Esophagus squamous epithelium (tissue), 5 donors: ENCODE results near the gene TMEM255B. TPM values are rescaled to one million over a fixed set of nuclear protein-coding genes. Genes with fewer than 3 reads are reported as not detected.

Experiments
- DNase-seq: peaks from one replicate; lab custom pipeline; 2025; lab: John Stamatoyannopoulos, UW
- H3K27ac ChIP-seq, 4 donors: fragments of 200-600 bp; sonication (generic); one replicate each; pipeline ENCODE4 v1.5.1; 2016 to 2019; ENCODE audit warnings: mild to moderate bottlenecking in 1 of 4
- H3K27me3 ChIP-seq, 4 donors: fragments of 200-600 bp; sonication (generic); 1 replicate in 3 of 4; 2 replicates in 1 of 4; pipeline versions ENCODE4 v1.5.1 to v1.6.0; 2017 to 2021; ENCODE audit warnings: antibody characterized with exemption in 1 of 4
- H3K36me3 ChIP-seq, 3 donors: fragments of 200-600 bp; sonication (generic); one replicate each; pipeline ENCODE4 v1.5.1; 2016 to 2019
- H3K4me1 ChIP-seq, 3 donors: fragments of 200-600 bp; sonication (generic); one replicate each; pipeline ENCODE4 v1.5.1; 2017 to 2019
- H3K4me3 ChIP-seq, 4 donors: fragments of 200-600 bp; sonication (generic); 1 replicate in 3 of 4; 2 replicates in 1 of 4; pipeline ENCODE4 v1.5.1; 2016 to 2019; ENCODE audit warnings: mild to moderate bottlenecking in 2 of 4, moderate library complexity in 1 of 4
- H3K9me3 ChIP-seq, 3 donors: fragments of 200-600 bp; sonication (generic); one replicate each; pipeline ENCODE4 v1.5.1; 2016 to 2019
- CTCF ChIP-seq, 6 experiments: fragments of 450-650 bp in 4 of 6; fragments of 200-600 bp in 2 of 6; sonication (generic) in 2 of 6; IDR thresholded peaks; one replicate each; pipeline ENCODE4 v1.5.1; 2016 to 2019; ENCODE audit warnings: antibody characterized with exemption in 6 of 6, mild to moderate bottlenecking in 4 of 6, moderate library complexity in 4 of 6
- POLR2A ChIP-seq, 4 donors: fragments of 450-650 bp; IDR thresholded peaks; one replicate each; pipeline ENCODE4 v1.6.1; 2017; ENCODE audit warnings: antibody characterized with exemption in 4 of 4, mild to moderate bottlenecking in 4 of 4, moderate library complexity in 3 of 4
- WGBS, 2 donors: methylation state at CpG; one replicate each; pipeline ENCODE4 v1.1.5; 2018; 5-methylcytosine and 5-hydroxymethylcytosine counted together
- intact Hi-C: fragments of 100-400 bp; cut with DNase I; formaldehyde crosslinking; loops from one replicate; pipeline ENCODE4 v1.15.0; 2022
- total RNA-seq, 4 donors: library from RNA; depleted of rRNA; stranded (reverse); fragments of >200 nt; gene quantifications; one replicate each; pipeline ENCODE4 v1.1.0, GENCODE V29; 2016
- donor health status: DM: yes; HTN: yes; CAD: no.

The TMEM255B gene
- total RNA-seq, 4 donors from 2014 or later: 0.30 to 9.2 (median 3.2) TPM; not detected in 1

GRCh38 chr13:113762075-113762474, 3.0 kb downstream of the TMEM255B start:
- H3K36me3 ChIP-seq: no peaks in the 10 kb centered on the region
- H3K27me3 ChIP-seq: peaks cover 0 to 43% (median 0%) of the 10 kb centered on the region in 4 donors
- H3K4me1 ChIP-seq: peaks cover 4 to 26% (median 14%) of the 10 kb centered on the region in 3 donors
- no peak overlapping the region for H3K27ac ChIP-seq
- intact Hi-C loops: no loop called here
- DNase-seq: no peak
- H3K4me3 ChIP-seq: no peak overlapping the region
- WGBS, 2 donors: 71 to 81% methylated on average over 2 of the region's 2 CpGs
- no peaks in the 10 kb centered on the region for H3K9me3 ChIP-seq
- no peak for TF ChIP-seq POLR2A (IDR thresholded peaks at IDR 0.05)

- TF ChIP-seq POLR2A (IDR thresholded peaks at IDR 0.05) (no peak), CTCF (IDR thresholded peaks at IDR 0.05) (no peak)
- H3K4me3 ChIP-seq: no peak overlapping the region
- H3K4me1 ChIP-seq: peaks cover 4 to 26% (median 14%) of the 10 kb centered on the region in 3 donors
- H3K36me3 ChIP-seq: no peaks in the 10 kb centered on the region
- 76 to 79% methylated on average over 10 of the region's 11 CpGs for WGBS, 2 donors
- H3K27me3 ChIP-seq: peaks cover 0 to 43% (median 0%) of the 10 kb centered on the region in 4 donors
- intact Hi-C loops: no loop called here
- H3K9me3 ChIP-seq: no peaks in the 10 kb centered on the region
- DNase-seq: no peak
- H3K27ac ChIP-seq: no peak overlapping the region
Observed at GRCh38 chr13:113762538-113762937, 3.5 kb downstream of the TMEM255B start.

- Histone ChIP-seq H3K9me3 (no peaks in the 10 kb centered on the region), H3K4me1 (peaks cover 4 to 24% (median 11%) of the 10 kb centered on the region in 3 donors), H3K36me3 (no peaks in the 10 kb centered on the region), H3K27ac (no peak overlapping the region), H3K27me3 (peaks cover 0 to 43% (median 0%) of the 10 kb centered on the region in 4 donors), H3K4me3 (no peak overlapping the region)
- DNase-seq: no peak
- 79% methylated on average over 13 of the region's 13 CpGs for WGBS, 2 donors
- intact Hi-C loops: no loop called here
- TF ChIP-seq CTCF (IDR thresholded peaks at IDR 0.05): no peak
- TF ChIP-seq POLR2A (IDR thresholded peaks at IDR 0.05): no peak
Observed at GRCh38 chr13:113763254-113763653, 4.2 kb downstream of the TMEM255B start.

GRCh38 chr13:113763961-113764792, 5.2 kb downstream of the TMEM255B start:
- Histone ChIP-seq H3K27ac (no peak overlapping the region), H3K27me3 (peaks cover 0 to 41% (median 0%) of the 10 kb centered on the region in 4 donors), H3K36me3 (no peaks in the 10 kb centered on the region), H3K9me3 (no peaks in the 10 kb centered on the region), H3K4me3 (no peak overlapping the region), H3K4me1 (peaks cover 0 to 15% (median 5%) of the 10 kb centered on the region in 3 donors)
- WGBS, 2 donors: 80 to 85% methylated on average over 3 to 8 of the region's 25 CpGs
- TF ChIP-seq POLR2A (IDR thresholded peaks at IDR 0.05): no peak
- no peak for TF ChIP-seq CTCF (IDR thresholded peaks at IDR 0.05)
- intact Hi-C loops: no loop called here
- DNase-seq: no peak

GRCh38 chr13:113764793-113765563, 6.0 kb downstream of the TMEM255B start:
- Histone ChIP-seq H3K27ac (no peak overlapping the region), H3K9me3 (no peaks in the 10 kb centered on the region), H3K4me3 (no peak overlapping the region), H3K27me3 (peaks cover 0 to 33% (median 0%) of the 10 kb centered on the region in 4 donors), H3K4me1 (peaks cover 0 to 7% (median 1%) of the 10 kb centered on the region in 3 donors), H3K36me3 (peaks cover 0 to 4% (median 0%) of the 10 kb centered on the region in 3 donors)
- no peak for DNase-seq
- 80 to 85% methylated on average over 6 to 17 of the region's 19 CpGs for WGBS, 2 donors
- no peak for TF ChIP-seq CTCF (IDR thresholded peaks at IDR 0.05)
- TF ChIP-seq POLR2A (IDR thresholded peaks at IDR 0.05): no peak
- intact Hi-C loops: no loop called here
